SK-N-MC (cell line): ENCODE measurements around the gene LILRB4.
"Not testable (repeated sequence)": the region's sequence is repeated elsewhere in the genome, so short reads cannot be mapped to it uniquely, and the experiment has no call there.

ENCODE experiments used
- EZH2 ChIP-seq: fragments of 200-600 bp; sonication (generic); IDR thresholded peaks from one replicate; pipeline ENCODE4 v1.6.1; 2017; ENCODE audit warnings: antibody characterized with exemption
- POLR2AphosphoS5 ChIP-seq: IDR thresholded peaks from 2 replicates; pipeline ENCODE4 v1.6.1; 2012; ENCODE audit warnings: mild to moderate bottlenecking, low read depth, low read length, borderline replicate concordance

DNA sequence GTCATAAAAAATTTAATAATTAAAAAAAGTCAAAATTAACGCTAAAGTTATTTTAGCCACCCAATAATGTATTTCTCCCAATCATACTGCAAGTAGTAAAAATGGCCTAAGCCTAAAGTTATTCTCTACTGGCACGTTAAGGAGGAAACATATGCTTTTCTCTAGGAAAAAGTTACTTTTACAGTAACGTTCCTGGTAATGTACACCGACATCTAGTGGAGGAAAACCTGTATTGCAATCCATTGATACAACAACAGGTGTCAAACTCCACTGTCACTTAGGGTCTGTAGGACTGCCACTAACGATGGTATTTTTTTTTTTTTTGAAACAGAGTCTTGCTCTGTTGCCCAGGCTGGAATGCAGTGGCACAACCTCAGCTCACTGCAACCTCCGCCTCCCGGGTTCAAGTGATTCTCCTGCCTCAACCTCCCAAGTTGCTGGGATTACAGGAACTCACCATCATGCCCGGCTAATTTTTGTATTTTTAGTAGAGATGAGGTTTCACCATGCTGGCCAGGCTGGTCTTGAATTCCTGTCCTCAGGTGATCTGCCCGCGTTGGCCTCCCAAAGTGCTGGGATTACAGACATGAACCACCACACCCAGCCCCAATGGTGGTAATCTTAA is 13.5 kb downstream of the LILRB4 start:
- TF ChIP-seq EZH2, POLR2AphosphoS5: not testable (repeated sequence)
